ACC112 (cell line): ENCODE data around the gene NSUN7.
"Not testable (repeated sequence)": the region's sequence is repeated elsewhere in the genome, so short reads cannot be mapped to it uniquely, and the experiment has no call there.

Experiments used
- H2AFZ ChIP-seq: fragments of 200-600 bp; sonication (generic); one replicate; pipeline ENCODE4 v1.6.0; 2017; ENCODE audit warnings: antibody characterized with exemption, low read length; ENCODE audit not compliant: unreplicated experiment
- H3K27ac ChIP-seq: fragments of 200-600 bp; sonication (generic); 2 replicates; pipeline ENCODE4 v1.5.1; 2014; ENCODE audit warnings: low read depth, mild to moderate bottlenecking, antibody characterized with exemption, low read length, moderate library complexity
- H3K27me3 ChIP-seq: fragments of 200-600 bp; sonication (generic); 2 replicates; pipeline ENCODE4 v1.6.1; 2014; ENCODE audit warnings: mild to moderate bottlenecking, antibody characterized with exemption, low read length, moderate library complexity, mixed read lengths; ENCODE audit not compliant: insufficient read depth
- H3K36me3 ChIP-seq: fragments of 200-600 bp; sonication (generic); 2 replicates; pipeline ENCODE4 v1.6.1; 2016; ENCODE audit warnings: mild to moderate bottlenecking, antibody characterized with exemption, low read length, moderate library complexity, mixed read lengths; ENCODE audit not compliant: insufficient read depth
- H3K4me1 ChIP-seq: fragments of 200-600 bp; sonication (generic); one replicate; pipeline ENCODE4 v1.6.1; 2016; ENCODE audit warnings: low read length, mixed read lengths; ENCODE audit not compliant: insufficient read depth, unreplicated experiment, control insufficient read depth
- H3K4me3 ChIP-seq: fragments of 200-600 bp; sonication (generic); 2 replicates; pipeline ENCODE4 v1.5.1; 2014; ENCODE audit warnings: mild to moderate bottlenecking, low read depth, low read length
- H3K79me2 ChIP-seq: fragments of 200-600 bp; sonication (generic); one replicate; pipeline ENCODE4 v1.6.0; 2016; ENCODE audit warnings: low read length; ENCODE audit not compliant: control insufficient read depth, unreplicated experiment, insufficient read depth

Gene NSUN7

DNA sequence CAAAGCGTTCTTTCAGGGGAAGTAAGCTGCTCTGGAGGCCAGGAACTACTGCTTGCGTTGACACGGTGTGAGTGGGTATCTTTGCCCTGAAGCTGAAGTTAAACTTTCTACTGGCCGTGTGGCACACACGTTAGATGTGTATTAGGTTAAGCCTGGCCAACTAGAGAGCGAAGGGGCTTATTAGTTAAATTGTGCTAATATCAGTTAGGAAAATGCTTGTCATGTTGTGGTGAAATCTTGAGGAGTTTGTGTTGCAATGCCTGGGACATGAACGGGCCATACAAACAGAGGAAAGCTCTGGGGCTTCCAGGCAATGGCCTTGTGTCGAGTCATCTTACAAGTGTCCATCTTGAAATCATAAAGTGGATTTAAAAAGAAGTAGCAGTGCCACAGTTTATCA is 62.6 kb downstream of the NSUN7 start:
- Histone ChIP-seq H3K27ac (peak overlapping the region; percentile 45; the same call in 1 of the 2 replicates), H3K79me2 (no peaks in the 10 kb centered on the region), H3K4me1 (no peaks in the 10 kb centered on the region), H3K36me3 (peaks cover 15% of the 10 kb centered on the region; the same call in 1 of the 2 replicates), H3K4me3 (no peak overlapping the region), H2AFZ (no peak overlapping the region), H3K27me3 (no peaks in the 10 kb centered on the region)

DNA sequence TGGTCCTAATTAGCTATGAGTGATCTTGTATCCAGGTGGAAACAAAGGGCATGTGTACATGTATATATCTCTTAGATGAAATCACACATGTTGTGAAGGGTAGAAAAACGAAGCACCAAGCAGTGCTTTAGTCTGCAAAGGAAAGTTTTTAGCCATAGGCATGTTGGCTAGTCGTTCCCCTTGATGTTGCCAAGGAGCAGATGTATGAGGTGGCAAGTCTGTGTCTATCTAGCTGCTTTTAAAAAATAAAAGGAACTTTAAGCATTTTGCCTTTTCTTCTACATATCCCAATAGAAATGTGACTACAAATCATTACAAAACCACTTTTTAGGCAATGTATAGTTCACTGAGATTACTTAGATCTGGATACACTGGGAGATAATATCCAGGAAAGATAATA is 63.1 kb downstream of the NSUN7 start:
- Histone ChIP-seq H3K79me2 (no peaks in the 10 kb centered on the region), H3K4me3 (no peak overlapping the region), H3K36me3 (peaks cover 15% of the 10 kb centered on the region; the same call in 1 of the 2 replicates), H2AFZ (no peak overlapping the region), H3K27me3 (no peaks in the 10 kb centered on the region), H3K27ac (no peak overlapping the region), H3K4me1 (no peaks in the 10 kb centered on the region)

DNA sequence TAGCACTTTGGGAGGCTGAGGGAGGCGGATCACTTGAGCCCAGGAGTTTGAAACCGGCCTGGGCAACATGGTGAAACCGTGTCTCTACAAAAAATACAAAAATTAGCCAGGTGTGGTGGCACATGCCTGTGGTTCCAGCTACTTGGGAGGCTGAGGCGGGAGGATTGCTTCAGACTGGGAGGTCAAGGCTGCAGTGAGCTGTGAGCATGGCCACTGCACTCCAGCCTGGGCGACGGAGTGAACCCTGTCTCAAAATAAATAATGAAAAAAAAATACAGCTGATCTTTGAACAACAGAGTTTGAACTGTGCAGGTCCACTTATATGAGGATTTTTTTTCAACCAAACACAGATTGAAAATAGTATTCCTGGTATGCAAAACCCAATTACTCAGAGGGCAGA is 67.4 kb downstream of the NSUN7 start:
- peaks cover 21% of the 10 kb centered on the region; the same call in 1 of the 2 replicates for H3K36me3 ChIP-seq
- H3K4me1 ChIP-seq, H3K27ac ChIP-seq, H3K27me3 ChIP-seq, H3K79me2 ChIP-seq, H2AFZ ChIP-seq, H3K4me3 ChIP-seq: not testable (repeated sequence)

DNA sequence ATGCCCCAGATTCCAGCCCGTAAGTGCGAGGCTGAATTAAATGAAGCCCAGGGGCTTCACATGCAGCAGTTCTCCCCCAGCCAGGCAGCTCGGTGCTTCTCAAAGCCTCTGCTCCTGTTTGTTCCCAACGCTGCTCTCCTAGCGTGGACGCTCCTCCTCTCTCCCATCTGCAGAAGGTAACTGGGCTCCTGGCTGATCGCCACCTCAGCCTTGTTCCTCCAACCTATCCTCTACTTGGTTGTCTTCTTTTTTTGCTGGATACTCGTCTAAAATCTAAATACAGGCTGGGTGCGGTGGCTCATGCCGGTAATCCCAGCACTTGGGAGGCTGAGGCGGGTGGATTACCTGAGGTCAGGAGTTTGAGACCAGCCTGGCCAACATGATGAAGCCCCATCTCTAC is 70.3 kb downstream of the NSUN7 start:
- Histone ChIP-seq H2AFZ (no peak overlapping the region), H3K27ac (no peak overlapping the region), H3K79me2 (no peaks in the 10 kb centered on the region), H3K4me1 (no peaks in the 10 kb centered on the region), H3K36me3 (peaks cover 25% of the 10 kb centered on the region; the same call in 1 of the 2 replicates), H3K27me3 (no peaks in the 10 kb centered on the region), H3K4me3 (no peak overlapping the region)

DNA sequence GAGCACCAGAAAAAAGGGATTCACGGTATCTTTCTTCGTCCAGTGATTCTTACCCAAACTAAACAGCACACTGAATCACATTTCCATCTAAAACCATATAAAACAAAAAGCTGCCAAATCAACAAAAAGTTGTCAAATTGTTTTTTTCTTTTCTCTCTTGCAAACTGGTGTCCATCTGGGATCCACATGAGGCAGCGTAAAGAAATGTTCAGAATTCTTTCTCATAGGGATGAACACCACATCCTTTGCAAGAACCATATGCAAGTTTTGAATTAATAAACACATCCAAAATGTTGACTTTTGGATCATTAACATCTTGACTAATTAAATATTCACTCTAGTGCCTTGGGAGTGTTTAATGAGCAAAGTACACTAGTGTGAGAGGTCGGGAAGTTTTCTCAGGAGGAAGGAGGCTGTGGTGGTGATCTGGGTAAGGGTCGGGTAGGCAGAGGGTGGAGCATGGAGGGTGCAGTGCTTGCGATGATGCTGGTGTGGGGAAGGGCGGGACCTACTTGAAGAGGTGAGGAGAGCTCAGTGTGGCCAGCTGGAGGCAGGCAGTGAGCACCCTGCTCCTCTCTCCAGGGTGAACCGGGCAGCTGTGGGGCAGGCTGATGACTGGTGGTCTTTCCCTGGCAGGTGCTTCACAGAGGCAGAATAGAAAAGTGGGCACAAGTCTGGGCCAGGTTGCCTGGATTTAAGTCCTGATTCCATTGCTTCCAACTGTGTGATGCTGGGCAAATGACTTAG is 72.8 kb downstream of the NSUN7 start:
- Histone ChIP-seq H3K27ac (no peak overlapping the region), H3K36me3 (peaks cover 24% of the 10 kb centered on the region), H3K4me1 (no peaks in the 10 kb centered on the region), H3K4me3 (no peak overlapping the region), H3K27me3 (no peaks in the 10 kb centered on the region), H3K79me2 (no peaks in the 10 kb centered on the region), H2AFZ (no peak overlapping the region)

DNA sequence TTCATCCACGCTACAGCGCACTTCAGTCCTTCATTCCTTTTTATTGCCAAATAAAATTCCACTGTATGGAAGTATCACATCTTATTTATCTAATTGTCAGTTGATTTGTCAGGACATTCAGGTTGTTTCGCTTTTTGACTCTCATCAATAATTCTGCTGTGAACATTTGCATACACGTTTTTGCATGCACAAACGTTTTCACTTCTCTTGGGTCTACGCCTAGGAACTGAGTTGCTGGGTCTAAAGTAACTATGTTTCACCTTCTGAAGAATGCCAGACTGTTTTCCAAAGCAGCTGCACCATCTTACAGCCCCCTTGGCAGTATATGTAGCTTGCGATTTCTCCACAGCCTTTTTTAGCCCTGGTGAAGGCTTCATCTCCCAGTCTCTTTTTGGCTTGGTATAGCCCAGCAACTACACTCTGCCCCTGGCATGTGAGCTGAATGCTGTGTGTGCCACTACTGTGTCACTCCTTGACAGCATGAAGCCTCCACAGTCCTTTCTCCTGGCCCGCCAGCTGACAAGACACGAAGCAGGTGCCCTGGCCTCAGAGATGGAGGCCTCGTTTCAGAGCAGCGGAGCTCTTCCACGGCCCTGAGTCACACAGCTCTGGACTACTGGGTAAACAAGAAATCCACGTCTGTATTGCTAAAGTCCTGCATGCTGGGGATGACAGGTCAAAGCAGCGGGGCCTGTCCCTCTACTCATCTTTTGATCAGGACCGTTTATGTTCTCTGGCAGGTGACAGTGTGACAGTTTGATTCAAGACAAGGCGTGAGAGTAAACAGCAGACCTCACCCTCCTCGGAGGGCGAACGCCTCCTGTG is 75.5 kb downstream of the NSUN7 start:
- Histone ChIP-seq H2AFZ (no peak overlapping the region), H3K36me3 (peaks cover 31% of the 10 kb centered on the region), H3K27me3 (no peaks in the 10 kb centered on the region), H3K4me3 (no peak overlapping the region), H3K79me2 (no peaks in the 10 kb centered on the region), H3K4me1 (no peaks in the 10 kb centered on the region), H3K27ac (no peak overlapping the region)

DNA sequence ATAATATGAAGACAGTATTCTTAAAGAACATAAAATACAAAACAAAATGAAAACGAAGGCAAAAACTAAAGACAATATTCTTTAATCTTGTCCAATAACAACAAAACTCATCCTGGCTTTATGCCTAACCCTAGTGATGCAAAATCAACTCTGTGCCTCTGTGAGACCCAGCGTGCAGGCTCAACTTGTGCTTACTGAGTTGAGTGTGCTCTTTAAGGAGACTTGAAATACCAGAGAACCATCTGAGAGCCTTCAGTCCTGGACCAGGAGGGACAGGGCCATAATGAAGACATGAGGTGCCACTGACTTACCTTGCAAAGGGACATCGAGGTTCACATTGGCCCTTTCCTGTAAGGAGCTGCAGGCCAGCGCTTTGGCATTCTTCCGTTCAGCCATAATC is 77.1 kb downstream of the NSUN7 start:
- no peak overlapping the region for H3K27ac ChIP-seq
- H3K36me3 ChIP-seq, result peaks cover 26% of the 10 kb centered on the region
- no peak overlapping the region for H2AFZ ChIP-seq
- no peaks in the 10 kb centered on the region for H3K79me2 ChIP-seq
- no peaks in the 10 kb centered on the region for H3K4me1 ChIP-seq
- H3K4me3 ChIP-seq, result no peak overlapping the region
- H3K27me3 ChIP-seq, result no peaks in the 10 kb centered on the region

DNA sequence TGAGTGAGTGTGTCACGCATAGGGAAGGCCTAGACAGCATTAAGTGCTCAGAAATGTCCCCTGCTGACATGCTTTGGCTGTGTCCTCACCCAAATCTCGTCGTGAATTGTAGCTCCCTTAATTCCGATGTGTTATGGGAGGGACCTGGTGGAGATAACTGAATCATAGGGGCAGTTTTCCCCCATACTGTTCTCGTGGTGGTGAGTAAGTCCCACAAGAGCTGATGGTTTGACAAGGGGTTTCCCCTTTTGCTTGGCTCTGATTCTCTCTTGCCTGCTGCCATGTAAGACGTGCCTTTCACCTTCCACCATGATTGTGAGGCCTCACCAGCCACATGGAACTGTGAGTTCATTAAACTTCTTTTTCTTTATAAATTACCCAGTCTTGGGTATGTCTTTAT is 78.0 kb downstream of the NSUN7 start:
- Histone ChIP-seq H3K27ac (no peak overlapping the region), H3K4me1 (no peaks in the 10 kb centered on the region), H3K79me2 (no peaks in the 10 kb centered on the region), H2AFZ (no peak overlapping the region), H3K36me3 (peaks cover 21% of the 10 kb centered on the region), H3K4me3 (no peak overlapping the region), H3K27me3 (no peaks in the 10 kb centered on the region)

DNA sequence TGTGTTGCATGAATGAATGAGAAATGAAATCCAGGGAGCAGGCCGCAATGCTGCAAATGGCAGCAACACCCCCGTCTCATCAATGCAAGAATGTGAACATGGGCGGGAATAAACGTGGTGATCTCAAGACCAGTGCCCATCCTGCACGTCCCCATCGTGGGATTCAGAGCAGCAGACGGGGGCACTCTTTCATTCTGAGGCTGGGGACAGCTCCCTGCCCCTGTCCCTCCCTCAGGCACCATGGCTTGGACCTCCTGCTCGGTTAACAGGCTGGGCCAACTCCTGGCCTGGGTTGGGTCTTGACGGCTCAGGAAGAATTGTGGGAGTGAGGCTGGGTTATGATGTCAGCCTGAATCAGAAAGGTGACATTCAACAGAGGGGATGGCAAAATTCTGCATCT is 78.9 kb downstream of the NSUN7 start:
- Histone ChIP-seq H3K4me3 (no peak overlapping the region), H3K27me3 (no peaks in the 10 kb centered on the region), H3K27ac (no peak overlapping the region), H3K4me1 (no peaks in the 10 kb centered on the region), H3K36me3 (peaks cover 16% of the 10 kb centered on the region), H3K79me2 (no peaks in the 10 kb centered on the region), H2AFZ (no peak overlapping the region)

DNA sequence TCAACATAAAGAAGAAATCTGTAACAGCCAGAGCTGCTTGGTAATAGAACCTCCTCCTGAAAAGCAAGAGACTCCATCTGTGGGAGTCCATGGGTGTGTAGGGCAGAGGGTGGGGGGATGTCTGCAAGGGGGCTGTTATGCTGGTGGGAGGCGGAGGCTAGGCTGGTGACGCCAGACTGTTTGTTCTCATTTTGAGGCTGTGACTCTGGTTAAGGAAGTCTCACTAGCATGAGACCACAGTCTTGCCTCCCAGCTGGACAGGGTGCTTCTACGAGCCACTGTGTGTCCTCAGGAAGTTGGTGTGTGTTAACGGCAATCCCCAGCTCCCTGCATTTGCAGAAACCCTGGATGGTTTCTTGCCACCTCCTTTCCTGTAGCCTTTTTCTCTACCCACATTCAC is 79.8 kb downstream of the NSUN7 start:
- Histone ChIP-seq H2AFZ (no peak overlapping the region), H3K79me2 (no peaks in the 10 kb centered on the region), H3K4me3 (no peak overlapping the region), H3K27ac (no peak overlapping the region), H3K4me1 (no peaks in the 10 kb centered on the region), H3K36me3 (peaks cover 16% of the 10 kb centered on the region), H3K27me3 (no peaks in the 10 kb centered on the region)
